Vagina (tissue), 2 donors: ENCODE results near the gene HPCAL1.

Experiments used
- POLR2A ChIP-seq, 2 donors: fragments of 450-650 bp; IDR thresholded peaks; one replicate each; pipeline ENCODE4 v1.6.1; 2017; ENCODE audit warnings: antibody characterized with exemption in 2 of 2, mild to moderate bottlenecking in 2 of 2, moderate library complexity in 2 of 2
- POLR2AphosphoS5 ChIP-seq, 2 donors: sonication (generic); formaldehyde crosslinking; IDR thresholded peaks; one replicate each; pipeline ENCODE4 v1.9.0; 2017; ENCODE audit warnings: antibody characterized with exemption in 2 of 2, mild to moderate bottlenecking in 2 of 2, low read depth in 1 of 2; ENCODE audit not compliant: insufficient read depth in 1 of 2
- TF ChIP-seq, protein P1 (sequence below), 3 experiments: fragments of 450-650 bp in 2 of 3; fragments of 200-600 bp in 1 of 3; sonication (generic) in 1 of 3; IDR thresholded peaks; one replicate each; pipeline ENCODE4 v1.5.1; 2017 to 2019; ENCODE audit warnings: antibody characterized with exemption in 3 of 3, mild to moderate bottlenecking in 2 of 3, moderate library complexity in 2 of 3

DNA sequence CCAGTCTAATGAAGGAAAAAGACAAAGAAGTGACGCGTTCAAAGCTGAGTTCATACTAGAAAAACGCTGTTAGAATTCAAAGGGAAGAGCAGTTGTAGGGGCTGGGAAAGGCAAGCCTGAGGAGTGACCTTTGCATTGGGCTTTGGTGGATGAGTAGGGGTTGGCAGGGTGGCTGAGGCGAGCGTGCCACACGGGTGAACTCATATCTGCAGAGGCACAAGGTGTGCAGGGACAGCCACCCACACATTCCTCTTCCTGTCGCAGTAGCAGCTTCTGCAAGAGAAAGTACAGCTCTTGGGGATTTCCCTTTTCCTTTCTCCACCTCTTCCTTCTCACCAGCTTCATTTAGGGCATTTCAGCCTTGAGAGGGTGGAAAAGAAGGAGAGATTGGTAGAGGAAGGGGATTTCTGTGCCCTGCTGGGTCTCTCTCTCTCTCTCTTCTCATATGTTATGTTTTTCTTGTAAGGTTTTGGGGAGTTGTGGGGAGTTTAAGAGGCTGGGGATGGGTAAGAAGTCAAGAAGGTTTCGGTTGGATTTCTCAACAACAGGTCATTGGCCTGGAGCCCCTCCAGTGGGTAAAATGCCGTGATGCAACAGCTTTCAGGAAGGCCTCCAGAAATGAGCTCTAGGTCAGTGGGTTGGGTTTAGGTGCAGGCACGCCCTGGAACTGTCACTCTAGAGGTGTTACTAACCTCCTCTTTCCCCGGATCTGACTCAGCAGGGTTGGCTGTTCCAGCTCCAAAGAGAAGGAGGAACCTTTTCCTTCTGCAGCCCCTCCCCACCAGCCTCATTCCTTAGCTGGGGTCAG, 105.3 kb downstream of the HPCAL1 start:
- TF ChIP-seq, protein P1, sequence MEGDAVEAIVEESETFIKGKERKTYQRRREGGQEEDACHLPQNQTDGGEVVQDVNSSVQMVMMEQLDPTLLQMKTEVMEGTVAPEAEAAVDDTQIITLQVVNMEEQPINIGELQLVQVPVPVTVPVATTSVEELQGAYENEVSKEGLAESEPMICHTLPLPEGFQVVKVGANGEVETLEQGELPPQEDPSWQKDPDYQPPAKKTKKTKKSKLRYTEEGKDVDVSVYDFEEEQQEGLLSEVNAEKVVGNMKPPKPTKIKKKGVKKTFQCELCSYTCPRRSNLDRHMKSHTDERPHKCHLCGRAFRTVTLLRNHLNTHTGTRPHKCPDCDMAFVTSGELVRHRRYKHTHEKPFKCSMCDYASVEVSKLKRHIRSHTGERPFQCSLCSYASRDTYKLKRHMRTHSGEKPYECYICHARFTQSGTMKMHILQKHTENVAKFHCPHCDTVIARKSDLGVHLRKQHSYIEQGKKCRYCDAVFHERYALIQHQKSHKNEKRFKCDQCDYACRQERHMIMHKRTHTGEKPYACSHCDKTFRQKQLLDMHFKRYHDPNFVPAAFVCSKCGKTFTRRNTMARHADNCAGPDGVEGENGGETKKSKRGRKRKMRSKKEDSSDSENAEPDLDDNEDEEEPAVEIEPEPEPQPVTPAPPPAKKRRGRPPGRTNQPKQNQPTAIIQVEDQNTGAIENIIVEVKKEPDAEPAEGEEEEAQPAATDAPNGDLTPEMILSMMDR (IDR thresholded peaks at IDR 0.05) = no peak
- peak in 1 of 2 donors; percentile 40 for TF ChIP-seq POLR2AphosphoS5 (IDR thresholded peaks at IDR 0.05; ENCODE audit: insufficient read depth in 1 of 2, low read depth in 1 of 2)
- TF ChIP-seq POLR2A (IDR thresholded peaks at IDR 0.05) = no peak
